Thyroid gland (tissue), 4 donors: Measurements from ENCODE around the gene NRP2.

Experiments used
- CTCF ChIP-seq, 6 experiments: fragments of 200-600 bp in 3 of 6; fragments of 450-650 bp in 3 of 6; sonication (generic) in 3 of 6; IDR thresholded peaks; one replicate each; pipeline ENCODE4 v1.5.1; 2016 to 2019; ENCODE audit warnings: antibody characterized with exemption in 6 of 6, mild to moderate bottlenecking in 2 of 6, inconsistent platforms in 1 of 6, moderate library complexity in 1 of 6
- POLR2A ChIP-seq, 2 donors: fragments of 450-650 bp; IDR thresholded peaks; one replicate each; pipeline ENCODE4 v1.6.1; 2017; ENCODE audit warnings: antibody characterized with exemption in 2 of 2, mild to moderate bottlenecking in 2 of 2, moderate library complexity in 1 of 2

DNA sequence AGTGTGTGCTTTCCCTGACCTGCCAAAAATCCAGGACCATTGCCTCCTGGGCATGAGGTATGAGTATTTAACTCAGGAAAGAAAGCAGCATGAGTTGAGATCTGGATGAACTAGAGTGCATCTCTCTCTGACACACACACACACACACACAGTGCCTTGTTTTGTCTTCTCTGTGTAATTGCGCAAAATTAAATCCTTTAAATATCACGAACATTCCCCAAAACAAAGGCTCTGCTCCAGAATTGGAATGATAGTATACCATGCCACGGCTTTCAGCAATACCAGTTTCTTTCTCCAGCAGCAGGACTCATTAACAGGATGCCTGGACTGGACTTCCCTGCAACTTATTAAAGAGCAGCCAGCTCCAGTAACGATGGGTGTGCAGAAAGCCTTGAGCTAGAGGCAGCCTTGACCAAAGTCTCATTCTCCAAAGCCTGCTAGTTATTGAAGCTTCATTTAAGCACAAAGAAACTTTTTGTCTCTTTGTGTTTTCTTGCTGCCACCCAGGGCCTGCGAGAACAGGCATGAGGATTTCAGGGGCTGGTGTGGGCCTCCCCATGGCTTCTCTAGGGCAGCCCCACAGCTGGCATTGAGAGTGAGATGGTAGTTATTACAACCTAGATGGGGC, 101.7 kb downstream of the NRP2 start:
- no peak for TF ChIP-seq CTCF (IDR thresholded peaks at IDR 0.05)
- TF ChIP-seq POLR2A (IDR thresholded peaks at IDR 0.05): no peak
